HTR-8/SVneo (cell line): Measurements from ENCODE around the gene RAB3B.
"Not testable (repeated sequence)": the region's sequence is repeated elsewhere in the genome, so short reads cannot be mapped to it uniquely, and the experiment has no call there.

Experiments used
- DNase-seq: peaks from one replicate; pipeline ENCODE4 v3.0.0; 2011; ENCODE audit warnings: low spot score, mixed read lengths; ENCODE audit not compliant: insufficient read length
- FAIRE-seq: peaks from 2 replicates; lab custom pipeline; 2011; peaks lifted over from hg19 to GRCh38; lab: Jason Lieb, UNC

The RAB3B gene

DNA sequence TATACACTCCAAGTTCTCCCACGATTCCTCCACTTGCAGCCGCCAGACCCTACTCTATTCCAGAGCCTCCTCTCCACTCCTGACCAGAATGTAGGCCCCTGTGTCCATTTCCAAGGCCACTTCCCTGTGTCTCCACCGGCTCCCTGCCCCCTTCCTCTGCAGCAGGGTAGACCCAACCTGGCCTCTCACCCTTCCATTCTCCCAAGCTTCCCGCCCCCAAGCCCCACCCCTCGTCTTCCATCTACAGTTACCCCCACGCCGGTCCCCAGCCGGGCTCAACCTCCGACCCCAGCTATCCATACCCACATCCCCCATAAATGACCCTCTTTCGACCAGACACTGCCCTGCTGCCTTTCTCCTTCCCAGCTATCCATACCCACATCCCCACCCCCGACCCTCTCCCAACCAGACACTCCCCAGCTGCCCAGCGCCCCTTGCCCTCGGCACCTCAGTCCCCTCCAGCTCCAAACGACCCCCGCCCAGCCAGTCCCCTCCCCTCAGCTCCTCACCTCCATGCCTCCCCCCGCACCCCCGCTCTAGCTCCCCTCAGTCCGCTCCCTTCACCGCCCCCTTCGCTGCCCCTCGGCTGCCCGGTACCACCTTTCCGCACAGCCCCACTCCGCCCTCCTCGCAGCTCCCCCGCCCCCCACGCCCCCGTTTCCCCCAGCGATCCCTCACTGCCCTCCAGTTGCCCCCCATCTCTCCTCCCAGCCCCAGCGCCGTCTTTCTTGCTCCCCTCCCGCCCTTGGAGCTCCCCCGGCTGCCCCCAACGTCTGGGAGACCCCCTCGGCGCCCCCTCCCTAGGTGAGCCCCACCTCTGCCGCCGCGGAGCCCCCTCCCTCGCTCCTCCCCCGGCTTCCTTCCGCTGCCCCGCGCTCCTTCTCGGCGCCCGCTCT lies 670 bp downstream of the RAB3B start:
- DNase-seq: no peak
- no peak for FAIRE-seq

GRCh38 chr1:51988254-51988653 lies 2.2 kb downstream of the RAB3B start:
- no peak for DNase-seq
- FAIRE-seq: no peak

DNA sequence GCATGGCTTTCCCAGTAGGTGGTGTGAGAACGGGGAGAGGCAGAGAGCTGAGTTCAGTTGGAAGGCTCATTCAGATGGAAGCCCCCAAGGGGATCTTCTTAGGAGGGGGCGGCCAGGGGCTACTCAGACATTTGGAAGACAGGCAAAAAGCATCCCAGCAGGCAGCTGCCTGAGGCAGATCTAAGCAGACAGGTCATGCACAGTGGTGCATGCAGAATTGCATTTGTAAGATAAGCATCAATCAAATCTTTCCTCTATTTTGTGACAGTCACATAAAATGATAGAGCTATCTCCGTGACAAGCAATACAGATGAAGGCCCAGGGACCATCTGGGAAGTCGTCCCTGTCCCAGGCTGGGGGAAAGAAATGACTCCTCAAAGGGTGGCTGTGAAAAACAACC lies 3.8 kb downstream of the RAB3B start:
- FAIRE-seq: no peak
- no peak for DNase-seq

DNA sequence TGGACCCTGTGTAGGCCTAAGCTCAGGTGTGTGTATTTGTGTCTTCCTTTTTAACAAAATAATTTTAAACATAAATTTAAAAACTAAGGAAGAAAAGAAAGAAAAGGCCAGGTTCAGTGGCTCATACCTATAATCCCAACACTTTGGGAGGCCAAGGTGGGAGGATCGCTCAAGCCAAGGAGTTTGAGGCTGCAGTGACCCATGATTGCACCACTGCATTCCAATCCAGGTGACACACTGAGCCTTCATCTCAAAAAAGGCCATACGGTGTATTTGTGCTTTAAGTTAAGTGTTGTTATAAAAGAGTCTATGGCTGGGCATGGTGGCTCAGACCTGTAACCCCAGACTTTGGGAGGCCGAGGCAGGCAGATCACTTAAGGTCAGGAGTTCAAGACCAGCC lies 8.3 kb downstream of the RAB3B start:
- FAIRE-seq (no peak), DNase-seq (no peak)

DNA sequence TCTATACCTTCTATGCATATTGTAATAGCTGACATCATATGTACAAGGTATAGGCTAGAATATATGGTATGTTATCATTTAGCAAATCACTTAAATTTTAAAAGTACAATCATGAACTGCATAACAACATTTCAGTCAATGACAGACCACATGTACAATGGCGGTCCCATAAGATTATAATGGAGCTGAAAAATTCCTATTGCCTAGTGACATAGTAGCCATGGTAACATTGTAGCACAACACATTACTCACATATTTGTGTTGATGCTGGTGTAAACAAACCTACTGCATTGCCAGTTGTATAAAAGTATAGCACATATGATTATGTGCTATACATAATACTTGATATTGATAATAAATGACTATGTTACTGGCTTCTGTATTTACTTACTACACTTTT lies 8.9 kb downstream of the RAB3B start:
- no peak for FAIRE-seq

GRCh38 chr1:51978099-51978498 lies 12.4 kb downstream of the RAB3B start:
- FAIRE-seq (no peak), DNase-seq (no peak)

More for the DNA sequence above, 8.9 kb downstream of the RAB3B start:
- DNase-seq: no peak

- DNase-seq (no peak), FAIRE-seq (no peak)
Measured at GRCh38 chr1:51976846-51977602, 13.5 kb downstream of the RAB3B start.

DNA sequence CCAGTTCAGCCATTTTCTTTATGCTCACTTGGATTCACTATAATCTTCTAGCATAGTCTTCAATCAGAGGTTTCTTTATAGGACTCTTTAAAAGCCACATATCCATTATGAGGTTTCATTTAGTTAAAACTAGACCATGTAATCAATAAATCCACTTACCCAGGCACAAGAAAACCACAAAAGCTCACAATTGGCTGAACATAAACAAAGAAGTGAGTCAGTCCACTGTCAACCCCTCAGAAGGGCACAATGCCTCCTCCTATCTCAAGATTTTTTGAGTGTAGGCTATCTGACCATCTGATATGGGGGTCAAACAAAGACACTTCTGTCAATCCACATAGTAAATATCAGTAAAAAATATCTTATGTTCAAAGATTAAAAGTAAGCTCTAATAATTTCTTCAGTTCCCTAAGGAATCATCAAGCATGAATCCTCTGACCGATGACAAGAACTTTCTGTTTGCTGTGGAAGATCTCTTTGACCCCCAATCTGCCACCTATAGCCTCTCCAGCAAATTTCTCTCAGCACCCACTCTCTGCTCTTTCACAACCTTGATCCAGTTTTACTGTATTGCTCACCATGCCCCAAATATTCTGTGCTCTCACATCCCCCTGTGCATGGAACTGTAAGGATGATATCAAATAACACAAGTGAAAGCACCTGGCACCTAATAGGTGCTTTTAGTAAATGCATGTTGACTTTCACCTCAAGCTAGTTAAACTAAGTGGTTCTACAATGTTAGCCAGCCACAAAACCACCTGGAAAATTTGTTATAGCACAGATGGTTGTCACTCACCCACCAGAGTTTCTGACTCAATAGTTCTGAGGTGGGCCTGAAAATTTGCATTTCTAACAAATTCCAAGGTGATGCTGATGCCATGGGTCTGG lies 16.7 kb downstream of the RAB3B start:
- no peak for FAIRE-seq
- no peak for DNase-seq

GRCh38 chr1:51969038-51969705 lies 21.3 kb downstream of the RAB3B start:
- DNase-seq (no peak), FAIRE-seq (no peak)

- DNase-seq: no peak
Measured at GRCh38 chr1:51968632-51969031, 21.9 kb downstream of the RAB3B start.

DNA sequence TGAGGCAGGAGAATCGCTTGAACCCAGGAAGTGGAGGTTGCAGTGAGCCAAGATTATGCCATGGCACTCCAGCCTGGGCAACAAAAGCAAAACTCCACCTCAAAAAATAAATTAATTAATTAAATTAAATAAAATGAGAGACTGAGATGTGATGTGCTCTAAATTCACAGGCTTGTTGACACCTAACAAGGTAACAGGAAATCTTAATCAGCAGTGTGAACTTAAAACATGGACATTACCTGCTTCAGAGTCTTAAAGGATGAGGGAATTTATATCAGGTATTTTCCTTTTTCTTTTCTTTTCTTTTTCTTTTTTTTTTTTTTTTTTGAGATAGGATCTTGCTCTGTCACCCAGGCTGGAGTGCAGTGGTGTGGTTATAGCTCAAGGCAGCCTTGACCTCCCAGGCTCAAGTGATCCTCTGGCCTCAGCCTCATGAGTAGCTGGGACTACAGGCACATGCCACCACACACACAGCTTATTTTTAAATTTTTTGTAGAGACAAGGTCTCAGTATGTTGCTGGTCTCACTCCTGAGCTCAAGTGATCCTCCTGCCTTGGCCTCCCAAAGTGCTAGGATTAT lies 23.2 kb downstream of the RAB3B start:
- FAIRE-seq, DNase-seq: not testable (repeated sequence)

More at GRCh38 chr1:51968632-51969031, 21.9 kb downstream of the RAB3B start:
- no peak for FAIRE-seq

DNA sequence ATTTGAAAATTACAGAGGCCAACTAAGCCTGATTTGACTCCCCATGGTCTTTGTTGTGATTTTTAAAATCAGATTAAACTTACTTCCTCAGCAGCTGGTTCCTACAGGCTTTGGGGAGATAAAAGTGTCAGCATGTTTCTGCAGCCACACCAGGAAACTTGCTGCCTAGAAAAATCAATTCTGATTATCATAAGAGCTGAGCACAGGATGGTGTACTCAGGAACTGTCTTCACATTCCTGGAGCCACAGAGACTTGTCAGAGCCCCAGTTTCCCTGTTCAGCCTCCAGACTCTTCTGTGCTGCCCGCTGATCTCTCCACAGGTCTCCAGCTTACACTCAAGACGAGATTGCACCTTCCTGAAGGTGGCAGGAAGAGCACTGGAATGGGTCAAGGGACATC lies 23.9 kb downstream of the RAB3B start:
- no peak for FAIRE-seq

DNA sequence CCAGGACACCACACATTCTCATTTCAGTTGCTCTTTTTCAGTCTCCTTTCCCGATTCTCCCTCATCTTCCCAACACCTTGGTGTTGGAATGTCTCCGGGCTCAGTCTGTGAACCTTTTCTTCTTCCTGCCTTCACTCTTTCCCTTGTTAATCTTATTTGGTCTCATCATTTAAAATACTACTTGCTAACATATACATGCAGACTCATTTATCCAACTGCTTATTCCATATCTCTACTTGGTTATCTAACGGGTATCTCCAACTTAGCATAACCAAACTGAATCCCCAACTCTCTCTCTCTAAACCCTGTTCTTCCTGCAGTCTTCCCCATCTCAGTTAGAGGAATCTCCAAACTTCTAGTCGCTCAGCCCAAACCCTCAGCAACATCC lies 26.2 kb downstream of the RAB3B start:
- FAIRE-seq: no peak
- DNase-seq: no peak

More for the DNA sequence above, 23.9 kb downstream of the RAB3B start:
- DNase-seq: no peak

- no peak for DNase-seq
- no peak for FAIRE-seq
Measured at GRCh38 chr1:51963592-51964308, 26.8 kb downstream of the RAB3B start.

- FAIRE-seq (no peak), DNase-seq (no peak)
Measured at GRCh38 chr1:51962486-51963356, 27.8 kb downstream of the RAB3B start.

- FAIRE-seq (no peak), DNase-seq (no peak)
Measured at GRCh38 chr1:51961954-51962353, 28.5 kb downstream of the RAB3B start.

DNA sequence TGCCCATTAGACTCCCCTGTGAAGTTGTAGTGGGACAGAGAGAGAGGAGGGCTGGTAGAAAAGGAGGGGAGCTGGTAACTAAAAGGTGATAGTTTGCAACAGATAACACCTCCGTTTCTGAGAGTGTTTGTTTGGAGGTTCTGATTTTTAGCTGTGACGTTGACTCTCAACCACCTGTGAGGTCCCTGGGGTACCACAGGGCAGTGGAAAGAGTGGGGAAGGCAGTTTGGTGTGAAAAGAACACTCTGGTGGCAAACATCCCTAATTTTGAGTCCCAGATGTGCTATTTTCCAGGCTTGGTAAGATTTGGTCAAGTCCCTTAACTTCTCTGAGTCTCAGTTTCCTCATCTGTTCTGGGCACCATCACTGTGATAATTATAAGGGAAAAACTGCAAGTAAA lies 29.3 kb downstream of the RAB3B start:
- no peak for DNase-seq
- FAIRE-seq: no peak

DNA sequence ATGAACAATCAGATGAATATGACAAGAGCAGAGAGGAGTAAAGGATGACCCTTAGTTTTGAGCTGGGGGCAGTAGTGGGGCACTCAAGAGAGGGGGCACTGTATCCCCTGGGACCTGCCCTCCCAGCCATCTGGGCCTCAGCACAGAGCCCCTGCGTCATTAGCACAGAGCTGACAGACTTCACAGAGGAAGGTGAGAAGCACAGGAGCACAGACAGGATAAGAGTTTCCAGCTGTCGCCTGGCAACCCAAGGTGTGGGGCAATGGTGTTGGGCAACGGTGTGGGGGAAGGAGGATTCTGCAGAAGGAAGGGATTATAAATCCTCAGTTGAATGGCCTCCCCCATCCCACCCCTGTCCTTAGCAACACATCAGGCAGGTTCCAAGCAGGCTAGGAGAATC lies 30.2 kb downstream of the RAB3B start:
- no peak for DNase-seq
- FAIRE-seq: no peak
